GM12801 (cell line): ENCODE data around the gene HDC.

ENCODE experiments used
- CTCF ChIP-seq: IDR thresholded peaks from one replicate; pipeline ENCODE4 v1.5.1; 2011; ENCODE audit warnings: control low read depth; ENCODE audit not compliant: insufficient read length; ENCODE audit errors: extremely low read depth

The HDC gene

GRCh38 chr15:50233192-50233736, 32.3 kb downstream of the HDC start:
- TF ChIP-seq CTCF: no peak

DNA sequence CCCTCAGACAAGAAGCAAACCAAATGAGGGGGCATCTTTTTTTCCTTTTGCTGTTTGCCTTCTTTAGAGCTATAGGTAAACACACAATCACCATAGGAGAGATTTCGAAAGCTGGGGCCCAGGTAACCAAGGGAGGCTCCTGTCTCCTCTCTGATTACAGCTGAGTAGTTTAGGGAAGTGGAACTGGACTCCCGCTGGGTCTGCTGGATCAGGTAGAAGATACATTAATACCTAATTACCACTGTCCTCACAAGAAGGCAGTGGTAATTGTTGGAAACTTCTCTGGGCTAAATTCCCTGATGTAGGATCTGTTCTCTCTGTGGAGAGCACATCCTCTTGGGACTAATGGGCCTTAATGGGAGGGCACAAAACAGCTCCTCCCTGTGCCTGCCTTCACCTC, 32.7 kb downstream of the HDC start:
- no peak for TF ChIP-seq CTCF

- TF ChIP-seq CTCF: no peak
Measured at GRCh38 chr15:50231761-50232160, 33.8 kb downstream of the HDC start.

DNA sequence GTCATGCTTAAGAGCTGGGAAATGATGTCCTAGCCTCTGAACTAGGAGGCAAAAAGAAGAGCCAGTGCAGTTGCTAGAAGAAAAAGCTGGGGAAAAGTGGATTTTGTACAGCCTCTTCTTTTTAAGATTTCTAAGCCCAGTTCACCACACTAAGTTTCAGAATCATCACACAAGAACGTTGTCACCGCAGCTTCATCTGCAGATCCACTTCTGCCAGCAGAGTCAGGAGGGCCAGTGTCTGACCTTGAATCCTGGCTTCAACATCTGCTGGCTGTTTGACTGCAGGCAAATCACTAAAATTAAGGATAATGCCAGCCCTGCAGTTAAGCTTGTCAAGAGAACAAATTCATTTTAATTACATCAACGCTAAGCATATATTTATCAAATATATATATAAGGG, 36.2 kb downstream of the HDC start:
- no peak for TF ChIP-seq CTCF

DNA sequence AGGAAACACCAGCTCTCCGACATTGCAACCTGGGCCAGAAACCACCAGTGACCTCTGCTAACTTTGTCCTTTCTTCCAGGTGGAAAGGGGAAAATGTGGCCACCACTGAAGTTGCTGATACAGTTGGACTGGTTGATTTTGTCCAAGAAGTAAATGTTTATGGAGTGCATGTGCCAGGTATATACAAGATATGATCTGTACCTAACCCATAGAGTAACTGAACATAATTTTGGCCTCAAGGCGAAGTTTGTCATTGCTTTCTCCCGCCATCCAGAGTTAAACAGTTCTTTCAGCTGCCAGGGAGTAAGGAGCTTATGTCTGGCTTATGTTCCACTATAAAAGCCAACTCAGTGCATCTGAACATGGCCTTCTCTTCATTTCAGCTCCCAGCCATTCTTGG, 36.7 kb downstream of the HDC start:
- no peak for TF ChIP-seq CTCF

- no peak for TF ChIP-seq CTCF
Measured at GRCh38 chr15:50227076-50227475, 38.5 kb downstream of the HDC start.

DNA sequence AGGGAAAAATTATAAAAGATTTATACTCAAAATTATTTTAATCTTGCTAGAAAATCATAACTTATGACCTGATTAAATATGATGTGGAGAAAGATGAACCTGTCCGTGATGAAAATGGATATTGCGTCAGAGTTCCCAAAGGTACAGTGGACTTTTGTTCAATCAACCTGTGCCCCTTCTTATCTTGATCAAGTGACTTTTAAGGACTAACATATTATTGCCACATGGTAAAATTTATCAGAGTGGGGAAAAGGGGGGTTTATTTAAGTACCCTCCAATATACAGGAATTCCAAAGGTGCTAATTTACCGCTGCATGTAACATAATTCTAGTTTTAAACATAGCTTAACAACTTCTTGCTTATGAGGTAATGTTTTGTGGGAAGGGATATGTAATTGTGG, 39.6 kb downstream of the HDC start:
- TF ChIP-seq CTCF: no peak

DNA sequence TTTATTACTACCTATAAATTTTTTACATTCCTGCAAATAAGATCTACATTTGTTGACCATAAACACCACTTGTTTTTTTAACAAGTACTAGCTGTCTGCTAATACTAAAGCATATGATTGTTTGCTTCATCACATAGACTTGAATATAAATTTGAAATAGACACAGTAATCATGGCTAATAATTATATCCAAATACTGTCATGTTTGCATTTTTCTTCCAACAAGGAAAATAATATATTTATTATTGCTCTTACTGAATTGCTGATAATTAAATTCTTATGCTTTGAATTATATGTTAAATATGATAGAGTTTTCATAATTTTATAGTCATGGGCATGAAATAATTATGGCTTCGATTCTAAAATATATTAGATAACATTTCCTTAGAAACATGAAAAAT, 40.5 kb downstream of the HDC start:
- no peak for TF ChIP-seq CTCF
